Neural progenitor cell (in vitro differentiated cells): Measurements from ENCODE around the gene NOMO2. TPM values are rescaled to one million over a fixed set of nuclear protein-coding genes. Genes with fewer than 3 reads are reported as not detected.
"Not testable (repeated sequence)": the region's sequence is repeated elsewhere in the genome, so short reads cannot be mapped to it uniquely, and the experiment has no call there.

Source experiments
- DNase-seq: peaks from one replicate; pipeline ENCODE4 v3.0.0-alpha.2; 2016; ENCODE audit warnings: low spot score
- H2AFZ ChIP-seq: fragments of 200-600 bp; sonication (generic); replicated peaks from 2 replicates; pipeline ENCODE4 v1.6.1; 2016; ENCODE audit warnings: antibody characterized with exemption
- H3F3A ChIP-seq: fragments of 200-600 bp; sonication (generic); 2 replicates; pipeline ENCODE4 v1.6.1; 2016; ENCODE audit warnings: antibody characterized with exemption, low read depth
- H3K27ac ChIP-seq: fragments of 200-600 bp; sonication (generic); 2 replicates; pipeline ENCODE4 v1.5.1; 2016; ENCODE audit warnings: mild to moderate bottlenecking
- H3K27me3 ChIP-seq: fragments of 200-600 bp; sonication (generic); 2 replicates; pipeline ENCODE4 v1.6.1; 2016; ENCODE audit warnings: mild to moderate bottlenecking, moderate library complexity
- H3K36me3 ChIP-seq: fragments of 200-600 bp; sonication (generic); 2 replicates; pipeline ENCODE4 v1.5.1; 2016
- H3K4me1 ChIP-seq: fragments of 200-600 bp; sonication (generic); 2 replicates; pipeline ENCODE4 v1.6.1; 2016; ENCODE audit warnings: mixed run types
- H3K4me2 ChIP-seq: fragments of 200-600 bp; sonication (generic); 2 replicates; pipeline ENCODE4 v1.6.1; 2016
- H3K4me3 ChIP-seq: fragments of 200-600 bp; sonication (generic); 2 replicates; pipeline ENCODE4 v1.5.1; 2016
- H3K79me2 ChIP-seq: fragments of 200-600 bp; sonication (generic); 2 replicates; pipeline ENCODE4 v1.6.1; 2016; ENCODE audit warnings: low read depth
- H3K9ac ChIP-seq: fragments of 200-600 bp; sonication (generic); 2 replicates; pipeline ENCODE4 v1.6.1; 2016
- H3K9me3 ChIP-seq: fragments of 200-600 bp; sonication (generic); 2 replicates; pipeline ENCODE4 v1.5.1; 2016; ENCODE audit warnings: low read depth
- H4K20me1 ChIP-seq: fragments of 200-600 bp; sonication (generic); 2 replicates; pipeline ENCODE4 v1.6.1; 2016; ENCODE audit warnings: low read depth
- H3K27ac Mint-ChIP-seq: 3 replicates; pipeline ENCODE4 v1.8.0; 2021; ENCODE audit warnings: mixed read lengths
- H3K27me3 Mint-ChIP-seq: 2 replicates; pipeline ENCODE4 v1.8.0; 2022; ENCODE audit warnings: low read depth, mild to moderate bottlenecking, inconsistent platforms, moderate library complexity, mixed read lengths; ENCODE audit not compliant: insufficient read depth
- H3K36me3 Mint-ChIP-seq: 3 replicates; pipeline ENCODE4 v1.8.0; 2021; ENCODE audit warnings: mixed read lengths
- H3K4me1 Mint-ChIP-seq: 3 replicates; pipeline ENCODE4 v1.8.0; 2021; ENCODE audit warnings: mixed read lengths
- H3K4me3 Mint-ChIP-seq: 3 replicates; pipeline ENCODE4 v1.8.0; 2021; ENCODE audit warnings: mild to moderate bottlenecking, moderate library complexity, mixed read lengths
- H3K9me3 Mint-ChIP-seq: 3 replicates; pipeline ENCODE4 v1.8.0; 2020; ENCODE audit warnings: mixed read lengths
- total RNA-seq: library from RNA; depleted of rRNA; stranded (reverse); fragments of >200 nt; gene quantifications from 2 replicates; pipeline ENCODE4 v1.2.3, GENCODE V29; 2015; ENCODE audit warnings: low replicate concordance

NOMO2 gene
- total RNA-seq, 1 donor from 2014 or later, result 52.2 TPM

DNA sequence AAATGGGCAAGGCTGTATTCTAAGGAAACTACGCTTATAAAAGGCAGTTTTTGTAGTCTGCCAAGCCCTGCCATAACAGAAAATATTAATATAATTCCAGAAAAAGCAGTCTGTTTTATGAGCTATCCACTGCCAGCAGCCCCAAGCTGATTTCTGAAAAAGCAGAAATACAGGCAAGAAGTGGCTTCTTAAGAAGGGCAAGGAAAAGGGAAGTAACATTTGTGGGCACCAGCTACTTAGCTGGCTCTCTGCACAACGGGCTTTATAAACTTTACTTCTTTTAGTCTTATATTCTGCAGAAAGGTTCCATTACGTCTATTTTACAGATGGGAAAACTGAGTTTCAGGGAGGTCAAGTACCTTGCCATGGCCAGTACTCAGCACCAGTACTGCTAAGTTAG lies 31.6 kb downstream of the NOMO2 start:
- H3K79me2 ChIP-seq, H3K4me3 ChIP-seq, H2AFZ ChIP-seq, H3K36me3 Mint-ChIP-seq, H3K4me3 Mint-ChIP-seq, H3K27me3 ChIP-seq, H3K27me3 Mint-ChIP-seq, H3K27ac ChIP-seq, H3K27ac Mint-ChIP-seq, H3K36me3 ChIP-seq, H4K20me1 ChIP-seq, DNase-seq, H3K4me1 Mint-ChIP-seq, H3K9ac ChIP-seq, H3F3A ChIP-seq, H3K4me1 ChIP-seq, H3K9me3 Mint-ChIP-seq, H3K4me2 ChIP-seq, H3K9me3 ChIP-seq: not testable (repeated sequence)

DNA sequence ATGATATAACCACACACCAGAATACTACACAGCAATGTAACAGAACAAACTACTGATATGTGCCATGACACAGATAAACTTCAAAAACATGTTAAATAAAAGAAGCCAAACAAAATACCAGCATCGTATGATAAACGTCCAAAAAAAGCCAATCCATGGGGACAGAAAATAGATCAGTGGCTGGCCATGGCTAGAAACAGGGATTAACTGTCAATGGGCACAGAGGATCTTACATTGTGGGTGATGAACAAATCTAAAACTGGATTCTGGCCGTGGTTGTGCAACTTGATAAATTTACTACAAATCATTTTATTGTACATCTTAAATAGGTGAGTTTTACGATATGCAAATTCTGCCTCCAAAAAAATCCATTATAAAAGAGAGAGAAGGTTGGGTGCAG lies 35.4 kb downstream of the NOMO2 start:
- not testable (repeated sequence) for H3K9ac ChIP-seq, H3K4me3 Mint-ChIP-seq, H3K4me2 ChIP-seq, H3K79me2 ChIP-seq, H4K20me1 ChIP-seq, DNase-seq, H3K27ac Mint-ChIP-seq, H3K9me3 ChIP-seq, H3K27ac ChIP-seq, H3K4me1 Mint-ChIP-seq, H3K4me3 ChIP-seq, H3K36me3 Mint-ChIP-seq, H2AFZ ChIP-seq, H3K36me3 ChIP-seq, H3K4me1 ChIP-seq, H3F3A ChIP-seq, H3K9me3 Mint-ChIP-seq, H3K27me3 ChIP-seq, H3K27me3 Mint-ChIP-seq

GRCh38 chr16:18525882-18526482 lies 35.9 kb downstream of the NOMO2 start:
- H3K9me3 ChIP-seq, H3K4me1 ChIP-seq, H3K4me2 ChIP-seq, H3K27ac Mint-ChIP-seq, H3K36me3 ChIP-seq, H3K79me2 ChIP-seq, H3K36me3 Mint-ChIP-seq, H3K27me3 ChIP-seq, H3K4me3 Mint-ChIP-seq, H3K9me3 Mint-ChIP-seq, H3K4me1 Mint-ChIP-seq, H3K27me3 Mint-ChIP-seq, H2AFZ ChIP-seq, H3K9ac ChIP-seq, H3F3A ChIP-seq, H3K4me3 ChIP-seq, H4K20me1 ChIP-seq, H3K27ac ChIP-seq, DNase-seq: not testable (repeated sequence)

GRCh38 chr16:18522637-18523036 lies 39.3 kb downstream of the NOMO2 start:
- H3K79me2 ChIP-seq, DNase-seq, H3K36me3 ChIP-seq, H3K4me1 ChIP-seq, H3F3A ChIP-seq, H3K4me1 Mint-ChIP-seq, H3K27me3 ChIP-seq, H3K9me3 ChIP-seq, H3K9me3 Mint-ChIP-seq, H3K4me2 ChIP-seq, H3K4me3 ChIP-seq, H4K20me1 ChIP-seq, H3K9ac ChIP-seq, H2AFZ ChIP-seq, H3K27me3 Mint-ChIP-seq, H3K27ac ChIP-seq, H3K36me3 Mint-ChIP-seq, H3K4me3 Mint-ChIP-seq, H3K27ac Mint-ChIP-seq: not testable (repeated sequence)

DNA sequence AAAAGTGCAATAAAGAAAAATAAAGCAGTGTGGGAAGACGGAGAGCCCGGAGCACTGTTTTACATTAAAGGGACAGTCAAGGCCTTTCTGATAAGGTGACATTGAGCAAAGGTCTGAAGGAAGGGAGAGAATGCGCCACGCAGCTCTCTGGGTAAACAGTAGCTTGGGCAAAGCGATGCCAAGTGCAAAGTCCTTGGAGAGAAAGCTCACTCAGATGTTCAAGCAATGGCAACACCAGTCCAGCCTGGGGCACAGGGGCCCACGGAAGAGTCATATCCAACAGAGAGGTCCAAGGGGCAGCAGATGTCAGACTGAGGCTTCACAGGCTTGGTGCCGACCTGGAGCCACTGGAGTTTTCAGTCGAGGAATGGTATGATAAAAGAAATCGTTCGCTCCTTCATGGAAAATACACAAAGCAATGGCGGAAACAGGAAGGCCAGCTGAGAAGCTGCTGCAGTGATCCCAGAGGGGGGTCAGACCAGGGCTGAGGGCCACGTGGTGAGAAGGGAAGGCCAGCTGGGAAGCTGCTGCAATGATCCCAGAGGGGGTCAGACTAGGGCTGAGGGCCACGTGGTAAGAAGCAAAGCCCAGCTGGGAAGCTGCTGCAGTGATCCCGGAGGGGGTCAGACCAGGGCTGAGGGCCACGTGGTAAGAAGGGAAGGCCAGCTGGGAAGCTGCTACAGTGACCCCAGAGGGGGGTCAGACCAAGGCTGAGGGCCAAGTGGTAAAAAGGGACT lies 40.3 kb downstream of the NOMO2 start:
- H3K27ac Mint-ChIP-seq, H3F3A ChIP-seq, H3K4me3 Mint-ChIP-seq, H2AFZ ChIP-seq, H4K20me1 ChIP-seq, H3K36me3 ChIP-seq, H3K27me3 Mint-ChIP-seq, H3K27ac ChIP-seq, H3K36me3 Mint-ChIP-seq, H3K4me1 ChIP-seq, H3K79me2 ChIP-seq, H3K9me3 Mint-ChIP-seq, H3K9ac ChIP-seq, H3K9me3 ChIP-seq, H3K4me2 ChIP-seq, H3K4me1 Mint-ChIP-seq, DNase-seq, H3K27me3 ChIP-seq, H3K4me3 ChIP-seq: not testable (repeated sequence)

GRCh38 chr16:18518536-18519283 lies 43.2 kb downstream of the NOMO2 start:
- H3K4me1 ChIP-seq, H3K79me2 ChIP-seq, H3K9me3 Mint-ChIP-seq, H3K9me3 ChIP-seq, H3K27ac Mint-ChIP-seq, H3K36me3 ChIP-seq, H3K4me3 ChIP-seq, H4K20me1 ChIP-seq, H3K4me2 ChIP-seq, H3K27me3 Mint-ChIP-seq, H3K4me1 Mint-ChIP-seq, H3K4me3 Mint-ChIP-seq, H3K36me3 Mint-ChIP-seq, H3K27me3 ChIP-seq, H3K27ac ChIP-seq, H3K9ac ChIP-seq, H3F3A ChIP-seq, DNase-seq, H2AFZ ChIP-seq: not testable (repeated sequence)

DNA sequence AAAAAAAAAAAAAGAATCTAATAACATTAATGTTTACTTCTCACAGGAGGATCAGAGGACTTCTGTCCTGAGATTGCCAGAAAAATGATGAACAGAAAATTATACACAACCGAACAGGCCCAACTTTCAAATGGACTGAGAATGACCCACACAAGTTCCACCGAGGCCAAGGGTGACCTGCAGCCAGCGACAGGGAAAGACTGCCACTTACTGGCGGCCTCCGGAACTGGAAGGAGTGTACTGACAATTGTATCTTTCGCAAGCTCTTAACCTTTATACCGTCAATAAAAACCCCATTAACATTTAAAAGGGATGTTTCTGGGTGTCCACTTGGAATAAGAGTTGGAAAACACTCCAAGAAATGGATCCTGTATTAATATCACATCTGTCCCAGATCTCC lies 63.5 kb downstream of the NOMO2 start:
- H3K27me3 ChIP-seq, H3K79me2 ChIP-seq, H3K4me3 Mint-ChIP-seq, H3K4me2 ChIP-seq, H3K4me1 Mint-ChIP-seq, DNase-seq, H3F3A ChIP-seq, H3K27ac Mint-ChIP-seq, H2AFZ ChIP-seq, H3K9me3 Mint-ChIP-seq, H3K4me1 ChIP-seq, H3K36me3 Mint-ChIP-seq, H3K27ac ChIP-seq, H3K9ac ChIP-seq, H3K27me3 Mint-ChIP-seq, H4K20me1 ChIP-seq, H3K4me3 ChIP-seq, H3K36me3 ChIP-seq, H3K9me3 ChIP-seq: not testable (repeated sequence)

DNA sequence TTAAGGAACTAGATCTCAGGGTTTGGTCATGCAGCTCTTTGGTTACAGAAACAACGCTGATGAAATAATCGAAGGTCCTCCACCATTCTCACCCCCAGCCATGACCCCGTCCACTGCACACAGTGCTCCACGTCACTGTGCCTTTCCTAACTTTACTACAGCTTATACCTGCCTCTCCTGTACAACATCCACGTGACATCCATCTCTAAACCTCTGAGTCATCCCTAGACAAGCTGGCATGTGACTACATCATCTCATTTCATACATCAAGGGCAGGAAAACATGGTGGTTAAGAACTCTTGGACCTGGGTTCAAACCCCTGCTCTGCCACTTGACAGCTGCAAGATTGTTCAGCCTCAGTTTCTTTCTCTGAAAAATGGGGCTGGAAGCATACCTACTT lies 64.9 kb downstream of the NOMO2 start:
- not testable (repeated sequence) for H3K4me3 Mint-ChIP-seq, H3K27ac Mint-ChIP-seq, H3K9me3 ChIP-seq, H3K4me3 ChIP-seq, H4K20me1 ChIP-seq, H2AFZ ChIP-seq, H3K4me1 ChIP-seq, H3K27me3 ChIP-seq, H3K36me3 Mint-ChIP-seq, H3K9ac ChIP-seq, DNase-seq, H3K4me2 ChIP-seq, H3K27ac ChIP-seq, H3K4me1 Mint-ChIP-seq, H3K79me2 ChIP-seq, H3K36me3 ChIP-seq, H3K9me3 Mint-ChIP-seq, H3K27me3 Mint-ChIP-seq, H3F3A ChIP-seq
